ENCODE measurements around the gene HOXB5. TPM values are rescaled to one million over a fixed set of nuclear protein-coding genes. Genes with fewer than 3 reads are reported as not detected.
A peak's percentile ranks its signal among the peaks of the same experiment; 100 is the strongest.

The HOXB5 gene
- total RNA-seq, 2 donors from 2014 or later = 11.0 to 22.7 TPM

DNA sequence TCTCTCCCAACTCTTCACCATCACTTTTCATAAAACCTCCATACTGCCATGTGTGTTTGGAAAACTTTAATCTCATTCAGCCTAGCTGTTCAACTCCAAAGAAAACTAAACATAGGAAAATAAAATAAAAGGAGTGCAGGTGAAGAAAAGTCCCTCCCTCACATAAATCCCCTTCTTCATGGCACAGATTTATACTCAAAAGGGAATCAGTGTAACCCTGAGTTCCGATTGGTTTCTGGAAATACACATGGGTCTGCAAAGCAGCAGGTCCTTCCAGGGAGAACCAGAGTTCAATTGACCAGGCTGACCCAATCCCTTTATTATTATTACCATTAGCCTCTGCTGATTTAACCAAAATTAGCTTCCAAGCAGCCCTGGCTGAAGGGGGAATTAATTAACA is 39.8 kb downstream of the HOXB5 start:
- DNase-seq = no peak
- TF ChIP-seq CTCF (IDR thresholded peaks at IDR 0.05) = no peak
- Histone ChIP-seq H3K9me3 (no peaks in the 10 kb centered on the region), H3K36me3 (no peaks in the 10 kb centered on the region), H3K27ac (peak overlapping the region; percentile 39), H3K9ac (ENCODE audit: low read depth in 2 of 2, low read length in 2 of 2) (no peak overlapping the region), H3K27me3 (no peaks in the 10 kb centered on the region), H3K4me3 (no peak overlapping the region), H3K4me1 (peaks cover 12% of the 10 kb centered on the region)
- intact Hi-C loops (cut with DNase I) = no loop called here

GRCh38 chr17:48553190-48553547 is 40.4 kb downstream of the HOXB5 start:
- Histone ChIP-seq H3K9ac (ENCODE audit: low read depth in 2 of 2, low read length in 2 of 2) (peak overlapping the region in 1 of 2 donors; percentile 46), H3K27me3 (no peaks in the 10 kb centered on the region), H3K27ac (peak overlapping the region; percentile 27)

GRCh38 chr17:48552466-48553189 is 41.0 kb downstream of the HOXB5 start:
- no peak for DNase-seq
- peak overlapping the region in 1 of 2 donors; percentile 46 for H3K9ac ChIP-seq (ENCODE audit: low read depth in 2 of 2, low read length in 2 of 2)
- H3K27ac ChIP-seq = peak overlapping the region; percentile 27
- no peak overlapping the region for H3K4me3 ChIP-seq
- no peaks in the 10 kb centered on the region for H3K9me3 ChIP-seq
- no peaks in the 10 kb centered on the region for H3K36me3 ChIP-seq
- TF ChIP-seq CTCF (IDR thresholded peaks at IDR 0.05) = no peak
- peaks cover 13% of the 10 kb centered on the region for H3K4me1 ChIP-seq
- H3K27me3 ChIP-seq = no peaks in the 10 kb centered on the region
- intact Hi-C loops (cut with DNase I) = no loop called here

More at GRCh38 chr17:48553190-48553547, 40.4 kb downstream of the HOXB5 start:
- no peak for DNase-seq
- TF ChIP-seq CTCF (IDR thresholded peaks at IDR 0.05) = no peak
- no peaks in the 10 kb centered on the region for H3K9me3 ChIP-seq
- H3K36me3 ChIP-seq = no peaks in the 10 kb centered on the region
- no peak overlapping the region for H3K4me3 ChIP-seq
- intact Hi-C loops (cut with DNase I) = no loop called here
- peaks cover 12% of the 10 kb centered on the region for H3K4me1 ChIP-seq

- Histone ChIP-seq H3K27ac (peak overlapping the region; percentile 27), H3K27me3 (no peaks in the 10 kb centered on the region), H3K36me3 (no peaks in the 10 kb centered on the region), H3K4me1 (peaks cover 14% of the 10 kb centered on the region), H3K9ac (ENCODE audit: low read depth in 2 of 2, low read length in 2 of 2) (no peak overlapping the region), H3K9me3 (no peaks in the 10 kb centered on the region), H3K4me3 (no peak overlapping the region)
- no peak for TF ChIP-seq CTCF (IDR thresholded peaks at IDR 0.05)
- intact Hi-C loops (cut with DNase I) = no loop called here
- no peak for DNase-seq
Measured at GRCh38 chr17:48551596-48552465, 41.7 kb downstream of the HOXB5 start.

DNA sequence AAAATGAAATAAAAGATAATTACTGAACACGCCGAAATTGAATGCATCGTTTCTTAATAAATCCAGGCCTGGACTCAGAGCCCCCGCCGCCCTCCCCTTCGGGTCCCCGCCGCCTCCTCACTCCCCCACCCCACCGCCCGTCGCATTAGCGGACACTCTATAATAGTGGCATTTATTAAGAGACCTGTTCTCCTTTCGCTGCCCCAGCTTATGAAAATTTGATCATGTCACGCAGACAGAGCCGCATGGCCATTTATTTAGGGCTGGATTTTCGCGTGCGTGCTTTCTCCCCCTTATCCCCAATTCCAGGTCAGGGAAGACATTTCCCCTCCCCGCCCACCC is 42.4 kb downstream of the HOXB5 start:
- Histone ChIP-seq H3K9me3 (no peaks in the 10 kb centered on the region), H3K27me3 (no peaks in the 10 kb centered on the region), H3K4me1 (peaks cover 14% of the 10 kb centered on the region), H3K27ac (peak overlapping the region; percentile 5), H3K4me3 (no peak overlapping the region), H3K36me3 (no peaks in the 10 kb centered on the region), H3K9ac (ENCODE audit: low read depth in 2 of 2, low read length in 2 of 2) (no peak overlapping the region)
- intact Hi-C loops (cut with DNase I) = no loop called here
- DNase-seq = no peak
- no peak for TF ChIP-seq CTCF (IDR thresholded peaks at IDR 0.05)

Measured in colonic mucosa (tissue), 4 donors.